Glomerular endothelial cell (primary cell): Measurements from ENCODE around the gene TWIST2. TPM values are rescaled to one million over a fixed set of nuclear protein-coding genes. Genes with fewer than 3 reads are reported as not detected.

ENCODE experiments used
- DNase-seq: peaks from one replicate; pipeline ENCODE4 v3.0.0-alpha.2; 2011; ENCODE audit warnings: low read depth, low spot score; ENCODE audit errors: extremely low read depth
- total RNA-seq: library from RNA; depleted of rRNA; stranded (reverse); fragments of >200 nt; gene quantifications from 2 replicates; pipeline ENCODE4 v1.2.3, GENCODE V29; 2015

The TWIST2 gene
- total RNA-seq, 1 donor from 2014 or later: 7.2 TPM

GRCh38 chr2:238835726-238836301 is 12.1 kb upstream of the TWIST2 start:
- no peak for DNase-seq

GRCh38 chr2:238838786-238839327 is 9.0 kb upstream of the TWIST2 start:
- no peak for DNase-seq

DNA sequence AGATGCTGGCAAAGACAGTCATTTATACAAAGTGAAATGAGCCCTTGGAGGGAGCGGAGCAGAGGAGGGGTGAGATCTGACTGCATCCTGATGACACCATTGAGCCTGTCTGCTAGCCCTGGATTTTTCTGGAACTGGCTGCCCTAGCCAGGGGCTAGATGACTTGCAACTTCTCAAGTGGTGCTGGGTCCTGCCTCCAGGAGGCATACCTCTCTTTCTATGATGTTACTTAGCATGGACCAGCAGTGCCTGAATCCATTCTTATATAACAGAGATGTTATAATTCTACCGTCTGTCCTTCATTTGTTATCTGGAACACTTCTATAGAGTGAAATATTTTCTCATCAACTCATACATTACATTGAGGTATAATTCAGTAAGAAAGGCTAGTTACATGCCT is 8.5 kb upstream of the TWIST2 start:
- no peak for DNase-seq

- DNase-seq: no peak
Observed at GRCh38 chr2:238841542-238842164, 6.2 kb upstream of the TWIST2 start.

DNA sequence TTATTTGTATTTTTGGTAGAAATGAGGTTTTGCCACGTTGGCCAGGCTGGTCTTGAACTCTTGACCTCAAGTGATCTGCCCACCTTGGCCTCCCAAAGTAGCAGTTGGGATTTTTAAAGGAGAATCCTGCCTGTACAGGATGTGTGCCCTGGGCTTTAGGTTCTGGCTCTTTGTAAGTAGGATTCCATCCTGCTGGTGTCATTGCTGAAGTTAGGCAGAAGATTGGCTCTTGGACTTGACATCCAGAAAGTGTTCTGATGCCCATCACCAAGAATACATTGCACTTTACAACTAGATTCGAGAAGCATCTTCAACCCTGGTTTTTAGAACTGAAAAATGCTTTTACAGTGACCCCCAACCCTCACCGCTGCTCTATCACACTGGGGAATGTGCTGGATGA is 4.4 kb upstream of the TWIST2 start:
- no peak for DNase-seq

GRCh38 chr2:238845583-238846377 is 2.1 kb upstream of the TWIST2 start:
- no peak for DNase-seq

GRCh38 chr2:238846378-238846627 is 1.6 kb upstream of the TWIST2 start:
- DNase-seq: no peak

GRCh38 chr2:238846628-238847418 is 1.1 kb upstream of the TWIST2 start:
- no peak for DNase-seq

- no peak for DNase-seq
Observed at GRCh38 chr2:238847419-238847801, 475 bp upstream of the TWIST2 start.

- no peak for DNase-seq
Observed at GRCh38 chr2:238848691-238848975, 748 bp downstream of the TWIST2 start.

DNA sequence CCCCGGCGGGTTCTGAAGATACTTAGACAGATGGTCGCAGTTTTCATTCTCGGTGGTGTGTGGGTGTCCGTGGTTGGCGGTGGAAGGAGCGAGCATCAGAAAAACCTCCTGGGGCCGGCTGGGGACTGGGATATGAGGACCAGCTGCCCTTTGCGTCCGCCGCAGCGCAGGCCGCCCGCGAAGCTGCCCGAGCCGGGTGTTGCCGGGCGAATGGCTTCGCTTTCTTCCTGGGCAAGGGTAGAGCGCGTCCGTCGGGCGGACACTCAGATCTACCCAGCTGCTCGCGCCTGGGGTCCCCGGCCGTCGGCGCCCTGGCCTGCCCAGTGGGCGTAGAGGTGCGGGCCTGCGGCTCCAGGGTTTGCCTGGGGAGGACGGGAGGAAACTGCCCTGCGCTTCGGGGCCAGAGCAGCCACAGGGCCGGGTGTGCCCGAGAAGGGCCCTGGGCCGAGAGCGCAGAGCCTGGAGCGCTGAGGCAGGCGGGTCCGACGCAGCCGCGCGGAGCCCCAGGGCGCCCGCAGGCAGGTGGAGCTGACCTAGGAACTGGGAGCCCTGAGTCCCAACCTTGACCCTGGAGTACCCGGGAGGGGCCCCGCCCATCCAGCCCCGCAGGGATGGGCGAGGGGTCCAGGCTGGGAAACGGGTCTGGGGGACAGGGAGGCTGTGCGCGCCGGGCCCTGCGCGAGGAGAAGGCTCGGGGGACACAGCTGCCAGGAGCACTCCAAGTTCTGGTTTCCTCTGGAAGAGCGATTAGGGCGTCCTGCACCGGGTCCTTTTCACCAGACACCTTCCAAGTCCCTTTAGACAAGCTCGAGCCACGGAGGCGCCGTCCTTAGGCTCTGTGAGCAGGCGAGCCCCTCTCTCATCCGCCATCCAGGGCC is 1.3 kb downstream of the TWIST2 start:
- no peak for DNase-seq

GRCh38 chr2:238850091-238850490 is 2.2 kb downstream of the TWIST2 start:
- no peak for DNase-seq

DNA sequence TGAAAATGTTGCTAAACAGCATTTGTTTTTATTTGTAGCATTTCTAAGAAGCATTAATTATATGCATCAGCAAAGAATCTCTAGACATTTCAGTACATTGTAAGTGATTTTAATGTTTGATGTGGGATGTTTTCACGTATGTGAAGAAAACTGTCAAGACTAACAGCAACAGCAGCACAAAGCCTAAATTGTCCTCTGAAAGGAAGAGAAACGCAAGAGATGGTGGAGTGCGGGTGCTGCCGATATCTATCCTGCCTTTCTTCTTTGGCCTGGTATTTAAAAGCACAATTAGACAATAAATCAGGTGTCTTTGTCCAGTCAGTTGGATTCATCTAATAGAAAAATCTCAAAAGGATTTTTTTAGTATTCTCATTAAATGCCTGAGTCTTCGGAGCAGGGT is 3.1 kb downstream of the TWIST2 start:
- DNase-seq: no peak

DNA sequence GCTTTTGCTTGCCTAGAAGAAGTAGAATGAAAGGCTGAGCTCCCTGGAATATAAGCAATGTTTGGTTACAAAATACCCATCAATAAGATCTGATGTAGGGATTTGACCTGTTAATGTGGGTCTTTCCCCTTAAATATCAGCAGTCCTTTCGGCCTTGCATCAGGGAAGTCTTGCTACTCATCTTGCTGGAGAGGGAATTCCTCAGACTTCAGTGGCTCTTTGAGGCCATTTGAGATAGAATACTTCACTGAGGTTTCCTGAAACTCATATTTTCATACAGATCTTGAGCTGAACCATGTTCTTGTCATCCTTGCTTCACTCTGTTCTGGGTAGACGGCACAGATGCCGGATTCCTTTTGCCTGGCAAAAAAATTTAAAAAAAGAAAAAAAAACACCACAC is 3.9 kb downstream of the TWIST2 start:
- DNase-seq: no peak

DNA sequence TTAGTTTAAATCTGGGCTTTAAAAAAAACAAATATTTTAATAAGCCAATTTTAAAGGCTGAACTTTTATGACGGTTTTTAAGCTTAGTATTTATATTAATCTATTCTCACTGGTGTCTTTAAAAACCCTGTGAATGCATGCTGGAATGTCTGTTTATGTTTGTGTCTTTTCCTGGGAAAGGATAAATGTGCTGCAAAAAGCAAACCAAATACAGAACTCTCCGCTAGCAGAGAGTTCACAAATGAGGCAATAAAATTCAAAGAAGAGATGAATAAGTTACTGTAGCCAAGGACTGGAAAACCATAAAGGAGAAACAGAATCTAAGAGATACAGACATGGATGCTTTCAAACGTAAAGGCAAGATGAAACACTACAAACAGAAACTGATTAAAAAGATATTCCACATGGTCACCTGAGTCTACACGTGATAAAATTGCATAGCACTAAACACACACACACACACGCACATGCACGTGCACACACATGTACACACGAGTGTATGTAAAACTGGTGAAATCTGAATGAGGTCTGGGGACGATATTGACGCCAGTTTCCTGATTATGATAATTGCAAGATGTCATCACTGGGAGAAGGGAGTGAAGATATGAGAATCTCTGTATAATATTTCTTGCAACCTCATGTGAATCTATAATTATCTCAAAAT is 4.5 kb downstream of the TWIST2 start:
- DNase-seq: no peak

DNA sequence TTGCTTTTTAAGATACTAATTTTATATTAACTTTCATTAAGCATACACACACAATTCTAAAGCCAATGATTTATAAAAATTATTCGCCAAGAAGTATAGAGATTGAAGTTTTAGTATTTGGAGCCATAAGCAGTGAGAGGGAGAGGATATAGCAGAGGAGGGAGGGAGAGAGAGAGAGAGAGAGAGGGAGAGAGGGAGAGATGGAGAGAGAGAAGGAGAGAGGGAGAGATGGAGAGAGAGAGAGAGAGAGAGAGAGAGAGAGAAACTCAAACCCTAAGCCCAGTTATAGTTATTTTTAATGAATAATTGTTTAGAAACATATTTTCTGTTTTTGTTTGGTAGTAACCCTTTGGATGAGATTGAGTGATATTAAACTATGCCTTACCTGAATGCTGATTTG is 5.3 kb downstream of the TWIST2 start:
- DNase-seq: no peak

- no peak for DNase-seq
Observed at GRCh38 chr2:238853721-238854120, 5.8 kb downstream of the TWIST2 start.

GRCh38 chr2:238854246-238854645 is 6.4 kb downstream of the TWIST2 start:
- no peak for DNase-seq

- no peak for DNase-seq
Observed at GRCh38 chr2:238854699-238855229, 6.9 kb downstream of the TWIST2 start.

DNA sequence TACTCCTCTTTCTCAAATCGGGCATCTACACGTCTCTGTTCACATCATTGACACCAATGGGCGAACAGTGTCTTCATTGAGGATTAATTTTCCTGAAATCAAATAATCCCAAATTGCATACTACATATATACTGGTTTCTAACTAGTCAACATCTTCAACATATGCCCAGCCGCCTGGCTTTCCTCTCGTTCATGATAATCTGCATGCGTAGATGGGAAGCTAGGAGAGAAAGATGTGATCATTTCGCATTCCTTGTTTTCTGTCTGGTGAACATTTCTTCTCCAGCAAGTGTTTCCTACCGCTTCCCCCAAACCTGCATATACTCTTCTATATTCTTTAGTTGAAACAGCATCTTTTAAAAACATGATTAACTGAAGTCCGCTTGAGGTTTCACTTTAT is 7.4 kb downstream of the TWIST2 start:
- no peak for DNase-seq
